Measurements from ENCODE around the gene ELOF1. TPM values are rescaled to one million over a fixed set of nuclear protein-coding genes. Genes with fewer than 3 reads are reported as not detected.

Gene ELOF1
- total and polyA plus RNA-seq, 2 of the 13 experiments (the other 11 are each of a cell fraction or from before 2014, with no cell fraction given): 14.5 to 43.2 TPM

- H3K27ac ChIP-seq (ENCODE audit: extremely low read length, insufficient read depth, low read length): no peak overlapping the region
- H3K4me3 ChIP-seq (replicated peaks in 1 of 3; ENCODE audit: insufficient read depth in 1 of 3, low read depth in 2 of 3, low read length in 3 of 3): no peak overlapping the region
- no peak overlapping the region for H2AFZ ChIP-seq (ENCODE audit: low read length)
- no peaks in the 10 kb centered on the region for H3K27me3 ChIP-seq (ENCODE audit: control insufficient read depth in 1 of 2, insufficient read depth in 2 of 2, low read length in 2 of 2)
- ChIA-PET POLR2A (interaction anchor here (1.0 kb wide), 1 partner anchor 9 kb away, joined by 3 read pairs; the partner anchor contains the start of gene ZNF627), CTCF (ENCODE audit: low intra/inter-chr PET ratio, low total read pairs) (no interaction called here)
- intact Hi-C loops (cut with micrococcal nuclease; ENCODE audit: unreplicated experiment): no loop called here
- DNase-seq (ENCODE audit: low spot score) (no peak), FAIRE-seq (no peak), ATAC-seq (no peak)
- H3K4me1 ChIP-seq (ENCODE audit: insufficient read depth, low read length): peaks cover 12% of the 10 kb centered on the region
- TF ChIP-seq ZNF782 (CRISPR knock-in tag; IDR thresholded peaks at IDR 0.05; ENCODE audit: borderline replicate concordance) (no peak), TBL1XR1 (IDR thresholded peaks at IDR 0.05; ENCODE audit: borderline replicate concordance, low read length, partially characterized antibody) (no peak), PAX8 (CRISPR knock-in tag; IDR thresholded peaks at IDR 0.05; ENCODE audit: borderline replicate concordance) (no peak), KDM6A (CRISPR knock-in tag; IDR thresholded peaks at IDR 0.05; ENCODE audit: low read depth) (no peak), TFE3 (CRISPR knock-in tag; IDR thresholded peaks at IDR 0.05) (no peak), MXD3 (CRISPR knock-in tag; IDR thresholded peaks at IDR 0.05) (no peak), ZFP91 (CRISPR knock-in tag; IDR thresholded peaks at IDR 0.05; ENCODE audit: borderline replicate concordance) (no peak), KLF9 (CRISPR knock-in tag; IDR thresholded peaks at IDR 0.05; ENCODE audit: low read depth) (no peak), FLYWCH1 (CRISPR knock-in tag; IDR thresholded peaks at IDR 0.05) (no peak), TMF1 (CRISPR knock-in tag; IDR thresholded peaks at IDR 0.05; ENCODE audit: low read depth) (no peak), ZNF788 (CRISPR knock-in tag; IDR thresholded peaks at IDR 0.05; ENCODE audit: borderline replicate concordance) (no peak), HOXA7 (CRISPR knock-in tag; IDR thresholded peaks at IDR 0.05) (no peak), ZNF589 (CRISPR knock-in tag; conservative IDR thresholded peaks at IDR 0.05) (no peak), TEAD3 (CRISPR knock-in tag; optimal IDR thresholded peaks at IDR 0.05; ENCODE audit: borderline replicate concordance) (no peak), HNRNPL (IDR thresholded peaks at IDR 0.05; ENCODE audit: low read depth, low read length) (no peak), AGO2 (optimal IDR thresholded peaks at IDR 0.05; ENCODE audit: low read depth, low read length) (no peak), HNF1B (CRISPR knock-in tag; IDR thresholded peaks at IDR 0.05) (no peak), LCORL (IDR thresholded peaks at IDR 0.05) (no peak), LCORL (CRISPR knock-in tag; IDR thresholded peaks at IDR 0.05) (no peak)
- TF ChIP-seq, protein P1, sequence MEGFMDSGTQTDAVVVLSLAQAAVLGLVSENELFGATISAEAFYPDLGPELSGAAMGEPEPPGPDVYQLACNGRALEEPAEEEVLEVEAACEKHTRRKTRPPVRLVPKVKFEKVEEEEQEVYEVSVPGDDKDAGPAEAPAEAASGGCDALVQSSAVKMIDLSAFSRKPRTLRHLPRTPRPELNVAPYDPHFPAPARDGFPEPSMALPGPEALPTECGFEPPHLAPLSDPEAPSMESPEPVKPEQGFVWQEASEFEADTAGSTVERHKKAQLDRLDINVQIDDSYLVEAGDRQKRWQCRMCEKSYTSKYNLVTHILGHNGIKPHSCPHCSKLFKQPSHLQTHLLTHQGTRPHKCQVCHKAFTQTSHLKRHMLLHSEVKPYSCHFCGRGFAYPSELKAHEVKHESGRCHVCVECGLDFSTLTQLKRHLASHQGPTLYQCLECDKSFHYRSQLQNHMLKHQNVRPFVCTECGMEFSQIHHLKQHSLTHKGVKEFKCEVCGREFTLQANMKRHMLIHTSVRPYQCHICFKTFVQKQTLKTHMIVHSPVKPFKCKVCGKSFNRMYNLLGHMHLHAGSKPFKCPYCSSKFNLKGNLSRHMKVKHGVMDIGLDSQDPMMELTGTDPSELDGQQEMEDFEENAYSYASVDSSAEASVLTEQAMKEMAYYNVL (CRISPR knock-in tag; IDR thresholded peaks at IDR 0.05; ENCODE audit: borderline replicate concordance): no peak
- H4K20me1 ChIP-seq (ENCODE audit: insufficient read depth, low read length): no peaks in the 10 kb centered on the region
- H3K36me3 ChIP-seq (replicated peaks in 1 of 2; ENCODE audit: control insufficient read depth in 1 of 2, insufficient read depth in 2 of 2, low read length in 2 of 2): peaks cover 0 to 12% of the 10 kb centered on the region in 2 experiments; a peak in 4 of 5 replicates
- no peak overlapping the region for H3K4me2 ChIP-seq (ENCODE audit: low read depth, low read length)
- no TSS peak for BruUV-seq (replicated peaks)
- no peaks in the 10 kb centered on the region; the same call in 1 of the 2 replicates for H3K9me3 ChIP-seq (ENCODE audit: low read length)
- H3K9ac ChIP-seq (ENCODE audit: insufficient read depth, low read depth, low read length): no peak overlapping the region
- peaks cover 21% of the 10 kb centered on the region for H3K79me2 ChIP-seq (ENCODE audit: insufficient read depth, low read length)
- in situ Hi-C loops (cut with HindIII; ENCODE audit: extremely low pct_ligation_motif_present, low pct_unique_long_range_greater_than_20kb): no loop called here
- 100% methylated on average over 6 of the region's 8 CpGs for WGBS (ENCODE audit: low lambda C conversion rate)
These were observed 47.5 kb upstream of the ELOF1 start for GRCh38 chr19:11606484-11606883.
